Neutrophil (primary cell): ENCODE measurements around the gene PLB1.

Experiments
- H3K27ac ChIP-seq: fragments of 200-600 bp; sonication (generic); 2 replicates; pipeline ENCODE4 v1.5.1; 2016; ENCODE audit warnings: mild to moderate bottlenecking, moderate library complexity
- H3K27me3 ChIP-seq: fragments of 200-600 bp; sonication (generic); 2 replicates; pipeline ENCODE4 v1.6.0; 2016; ENCODE audit warnings: mild to moderate bottlenecking
- H3K36me3 ChIP-seq: fragments of 200-600 bp; sonication (generic); 2 replicates; pipeline ENCODE4 v1.5.1; 2017
- H3K4me1 ChIP-seq, 2 experiments: fragments of 200-600 bp in 1 of 2; sonication (generic) in 1 of 2; 1 replicate in 1 of 2; 2 replicates in 1 of 2; pipeline versions ENCODE4 v1.5.1 to v1.6.1; 2013 to 2016; ENCODE audit warnings: low read depth in 1 of 2, low read length in 1 of 2, mild to moderate bottlenecking in 1 of 2, moderate library complexity in 1 of 2; ENCODE audit not compliant: control insufficient read depth in 1 of 2, insufficient read depth in 1 of 2
- H3K4me3 ChIP-seq, 2 experiments: fragments of 200-600 bp in 1 of 2; sonication (generic) in 1 of 2; 1 replicate in 1 of 2; 2 replicates in 1 of 2; pipeline ENCODE4 v1.5.1; 2013 to 2016; ENCODE audit warnings: low read depth in 1 of 2, low read length in 1 of 2, mild to moderate bottlenecking in 1 of 2, moderate library complexity in 1 of 2
- H3K9me3 ChIP-seq: fragments of 200-600 bp; sonication (generic); 2 replicates; pipeline ENCODE4 v1.5.1; 2016
- CTCF ChIP-seq: fragments of 200-600 bp; sonication (generic); IDR thresholded peaks from 2 replicates; pipeline ENCODE4 v1.5.1; 2016; ENCODE audit warnings: antibody characterized with exemption

Gene PLB1

DNA sequence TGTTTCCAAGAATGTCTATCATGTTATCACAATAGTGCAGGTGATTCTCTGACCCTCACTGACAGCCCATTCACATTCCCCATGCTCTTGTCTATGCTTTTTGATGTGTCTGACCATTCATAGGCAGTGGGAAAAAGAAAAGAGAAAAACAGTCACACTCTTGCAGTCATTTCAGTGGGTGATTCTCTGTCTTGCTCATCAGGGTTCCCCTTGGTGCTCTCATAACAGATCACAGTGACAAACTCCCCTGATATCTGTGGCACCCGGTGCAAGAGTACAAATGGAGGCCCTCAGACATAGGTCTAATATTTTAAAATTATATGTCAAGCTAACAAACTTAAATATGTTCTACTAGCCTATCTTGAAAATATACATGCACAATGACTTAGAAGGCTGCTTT lies 183.1 kb downstream of the PLB1 start:
- H3K27ac ChIP-seq: no peak overlapping the region

GRCh38 chr2:28680657-28681056 lies 184.8 kb downstream of the PLB1 start:
- H3K36me3 ChIP-seq: no peaks in the 10 kb centered on the region
- no peaks in the 10 kb centered on the region for H3K9me3 ChIP-seq
- TF ChIP-seq CTCF: no peak
- no peaks in the 10 kb centered on the region for H3K4me1 ChIP-seq
- no peak overlapping the region for H3K4me3 ChIP-seq
- no peak overlapping the region for H3K27ac ChIP-seq
- no peaks in the 10 kb centered on the region for H3K27me3 ChIP-seq

More for the DNA sequence above, 183.1 kb downstream of the PLB1 start:
- no peaks in the 10 kb centered on the region for H3K9me3 ChIP-seq
- H3K4me1 ChIP-seq: no peaks in the 10 kb centered on the region
- H3K36me3 ChIP-seq: no peaks in the 10 kb centered on the region
- H3K4me3 ChIP-seq: no peak overlapping the region
- TF ChIP-seq CTCF: no peak
- no peaks in the 10 kb centered on the region for H3K27me3 ChIP-seq

DNA sequence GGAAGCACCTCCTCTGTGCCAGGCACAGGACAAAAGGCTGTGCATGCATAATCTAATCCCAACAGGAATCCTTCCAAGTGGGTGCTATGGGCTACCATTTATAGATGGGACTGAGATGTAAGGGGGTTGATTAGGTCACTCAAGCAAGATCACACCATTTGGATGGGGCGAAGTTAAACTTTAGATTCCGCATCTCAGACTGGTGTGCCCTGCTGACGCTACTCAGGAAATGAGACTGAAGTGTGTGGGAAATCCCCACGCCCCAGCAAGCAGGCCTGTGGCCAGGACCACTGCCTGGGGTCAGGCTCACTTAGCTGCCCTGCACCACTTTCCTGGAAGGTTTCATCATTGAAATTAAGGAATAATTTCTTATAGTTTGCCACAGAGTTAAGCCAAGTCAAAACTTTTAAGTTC lies 185.3 kb downstream of the PLB1 start:
- no peaks in the 10 kb centered on the region for H3K27me3 ChIP-seq
- H3K4me1 ChIP-seq: no peaks in the 10 kb centered on the region
- no peaks in the 10 kb centered on the region for H3K36me3 ChIP-seq
- no peak for TF ChIP-seq CTCF
- no peak overlapping the region for H3K4me3 ChIP-seq
- no peaks in the 10 kb centered on the region for H3K9me3 ChIP-seq
- no peak overlapping the region for H3K27ac ChIP-seq

- Histone ChIP-seq H3K36me3 (no peaks in the 10 kb centered on the region), H3K4me1 (no peaks in the 10 kb centered on the region), H3K9me3 (no peaks in the 10 kb centered on the region), H3K27ac (no peak overlapping the region), H3K27me3 (no peaks in the 10 kb centered on the region), H3K4me3 (no peak overlapping the region)
- TF ChIP-seq CTCF: no peak
These were observed 185.7 kb downstream of the PLB1 start for GRCh38 chr2:28681606-28682005.

GRCh38 chr2:28683100-28683706 lies 187.3 kb downstream of the PLB1 start:
- H3K4me1 ChIP-seq: no peaks in the 10 kb centered on the region
- TF ChIP-seq CTCF: no peak
- no peaks in the 10 kb centered on the region for H3K9me3 ChIP-seq
- no peaks in the 10 kb centered on the region for H3K36me3 ChIP-seq
- no peak overlapping the region for H3K27ac ChIP-seq
- H3K27me3 ChIP-seq: no peaks in the 10 kb centered on the region
- H3K4me3 ChIP-seq: no peak overlapping the region
